Activated CD4-positive, alpha-beta memory T cell treated with anti-CD3 and anti-CD28 coated beads for 36 hours (primary cell): ENCODE data around the gene DHRS7B. TPM values are rescaled to one million over a fixed set of nuclear protein-coding genes. Genes with fewer than 3 reads are reported as not detected.
"Not testable (repeated sequence)": the region's sequence is repeated elsewhere in the genome, so short reads cannot be mapped to it uniquely, and the experiment has no call there.

Source experiments
- CTCF ChIA-PET: fragments of 350-600 bp; sonication (Branson Sonifier 250); formaldehyde crosslinking; loops from one replicate; lab custom pipeline; 2021; ENCODE audit warnings: antibody characterized with exemption, inconsistent platforms; lab: Charles Lee
- POLR2A ChIA-PET: fragments of 350-600 bp; sonication (Branson Sonifier 250); formaldehyde crosslinking; loops from one replicate; lab custom pipeline; 2021; ENCODE audit warnings: antibody characterized with exemption; lab: Charles Lee
- DNase-seq: peaks from one replicate; pipeline ENCODE4 v3.0.0-alpha.2; 2020
- H3K27ac Mint-ChIP-seq: one replicate; pipeline ENCODE4 v1.8.0; 2021; ENCODE audit warnings: mixed read lengths
- H3K27me3 Mint-ChIP-seq: one replicate; pipeline ENCODE4 v1.8.0; 2021; ENCODE audit warnings: mixed read lengths
- H3K36me3 Mint-ChIP-seq: one replicate; pipeline ENCODE4 v1.8.0; 2021; ENCODE audit warnings: mixed read lengths
- H3K4me1 Mint-ChIP-seq: one replicate; pipeline ENCODE4 v1.8.0; 2021; ENCODE audit warnings: low read depth, mixed read lengths
- H3K4me3 Mint-ChIP-seq: one replicate; pipeline ENCODE4 v1.8.0; 2021; ENCODE audit warnings: mild to moderate bottlenecking, mixed read lengths
- H3K9me3 Mint-ChIP-seq: one replicate; pipeline ENCODE4 v1.8.0; 2021; ENCODE audit warnings: mixed read lengths
- intact Hi-C: fragments of 100-400 bp; cut with micrococcal nuclease; formaldehyde crosslinking; loops from one replicate; pipeline ENCODE4 v1.15.1; 2023
- total RNA-seq, 2 experiments: library from RNA; stranded (reverse); gene quantifications; one replicate each; pipeline ENCODE4 v1.2.3, GENCODE V29; 2021

Gene DHRS7B
- total RNA-seq, 2 experiments from 2014 or later, result 13.5 to 15.9 TPM

- POLR2A ChIA-PET, result interaction anchor here (1.2 kb wide), 1 partner anchor 52 kb away, joined by 3 read pairs; no protein-coding TSS in a partner anchor
- Mint-ChIP-seq H3K9me3 (no peaks in the 10 kb centered on the region), H3K4me1 (peaks cover 4% of the 10 kb centered on the region), H3K27me3 (no peaks in the 10 kb centered on the region), H3K36me3 (no peaks in the 10 kb centered on the region), H3K27ac (no peak overlapping the region), H3K4me3 (no peak overlapping the region)
- CTCF ChIA-PET, result interaction anchor here (1.5 to 2.6 kb wide), 2 partner anchors 52 to 418 kb away, joined by 3 to 9 read pairs; partner anchors contain the start of gene USP22
- intact Hi-C loops, result no loop called here
- no peak for DNase-seq
Measured at GRCh38 chr17:21095735-21096134, 31.0 kb upstream of the DHRS7B start.

DNA sequence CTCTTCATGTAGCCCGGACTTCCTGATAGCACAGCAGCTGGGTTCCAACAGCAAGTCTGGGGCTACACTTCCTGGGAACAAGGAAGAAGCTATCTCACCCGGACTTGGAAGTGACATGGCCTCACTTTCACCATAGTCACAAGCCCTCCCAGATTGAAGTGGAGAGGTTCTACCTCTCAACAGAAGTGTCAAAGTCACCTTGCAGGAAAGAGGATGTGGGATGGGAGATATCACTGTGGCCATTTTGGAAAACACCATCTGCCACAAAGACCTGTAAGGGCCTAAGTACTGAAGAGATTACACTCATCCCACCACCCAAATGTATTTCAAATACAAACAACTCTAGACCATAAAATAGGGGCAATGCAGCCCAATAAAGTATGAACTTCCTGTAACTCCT, 29.9 kb upstream of the DHRS7B start:
- no peak for DNase-seq
- no peak overlapping the region for H3K27ac Mint-ChIP-seq
- ChIA-PET CTCF (interaction anchor here (2.6 kb wide), 1 partner anchor 53 kb away, joined by 9 read pairs; the partner anchor contains the start of gene USP22), POLR2A (no interaction called here)
- intact Hi-C loops, result no loop called here
- H3K27me3 Mint-ChIP-seq, result no peaks in the 10 kb centered on the region
- no peak overlapping the region for H3K4me3 Mint-ChIP-seq
- H3K9me3 Mint-ChIP-seq, result no peaks in the 10 kb centered on the region
- H3K36me3 Mint-ChIP-seq, result no peaks in the 10 kb centered on the region
- H3K4me1 Mint-ChIP-seq, result peaks cover 4% of the 10 kb centered on the region

- ChIA-PET POLR2A (interaction anchor here (1.4 to 2.1 kb wide), 3 partner anchors 56 to 188 kb away, joined by 7 to 26 read pairs (median 7); partner anchors contain the start of gene USP22), CTCF (interaction anchor here (0.8 to 2.4 kb wide), 17 partner anchors 9 to 413 kb away, joined by 3 to 40 read pairs (median 4); partner anchors contain the start of gene USP22)
- no peaks in the 10 kb centered on the region for H3K9me3 Mint-ChIP-seq
- H3K36me3 Mint-ChIP-seq, result no peaks in the 10 kb centered on the region
- peak; percentile 87 for DNase-seq
- H3K27ac Mint-ChIP-seq, result peak overlapping the region; percentile 88
- intact Hi-C loops, result loop anchor here (1.0 kb wide), 4 partner anchors 27 to 186 kb away; partner anchors contain the start of genes DHRS7B, TMEM11 and USP22
- H3K27me3 Mint-ChIP-seq, result no peaks in the 10 kb centered on the region
- H3K4me3 Mint-ChIP-seq, result peak overlapping the region; percentile 97
- H3K4me1 Mint-ChIP-seq, result peaks cover 4% of the 10 kb centered on the region
Measured at GRCh38 chr17:21098934-21099689, 27.7 kb upstream of the DHRS7B start.

GRCh38 chr17:21100636-21101035, 26.1 kb upstream of the DHRS7B start:
- no peak for DNase-seq
- peaks cover 4% of the 10 kb centered on the region for H3K4me1 Mint-ChIP-seq
- ChIA-PET CTCF (interaction anchor here (0.7 to 2.4 kb wide), 2 partner anchors 57 to 61 kb away, joined by 3 to 40 read pairs; partner anchors contain the start of gene USP22), POLR2A (interaction anchor here (1.6 to 2.1 kb wide), 2 partner anchors 58 to 66 kb away, joined by 7 to 26 read pairs; partner anchors contain the start of gene USP22)
- no peaks in the 10 kb centered on the region for H3K9me3 Mint-ChIP-seq
- no peak overlapping the region for H3K27ac Mint-ChIP-seq
- H3K4me3 Mint-ChIP-seq, result no peak overlapping the region
- no peaks in the 10 kb centered on the region for H3K27me3 Mint-ChIP-seq
- intact Hi-C loops, result no loop called here
- H3K36me3 Mint-ChIP-seq, result no peaks in the 10 kb centered on the region

GRCh38 chr17:21104608-21105007, 22.2 kb upstream of the DHRS7B start:
- POLR2A ChIA-PET, result no interaction called here
- CTCF ChIA-PET, result interaction anchor here (2.8 kb wide), 1 partner anchor 14 kb away, joined by 8 read pairs; no protein-coding TSS in a partner anchor
- intact Hi-C loops, result no loop called here
- no peaks in the 10 kb centered on the region for H3K27me3 Mint-ChIP-seq
- H3K4me1 Mint-ChIP-seq, result no peaks in the 10 kb centered on the region
- DNase-seq, result no peak
- H3K27ac Mint-ChIP-seq, result no peak overlapping the region
- H3K9me3 Mint-ChIP-seq, result no peaks in the 10 kb centered on the region
- H3K36me3 Mint-ChIP-seq, result no peaks in the 10 kb centered on the region
- H3K4me3 Mint-ChIP-seq, result no peak overlapping the region

GRCh38 chr17:21105064-21105894, 21.5 kb upstream of the DHRS7B start:
- POLR2A ChIA-PET, result no interaction called here
- CTCF ChIA-PET, result interaction anchor here (2.8 kb wide), 1 partner anchor 14 kb away, joined by 8 read pairs; no protein-coding TSS in a partner anchor
- Mint-ChIP-seq H3K27ac (no peak overlapping the region), H3K4me1 (no peaks in the 10 kb centered on the region), H3K27me3 (no peaks in the 10 kb centered on the region), H3K4me3 (no peak overlapping the region), H3K36me3 (no peaks in the 10 kb centered on the region), H3K9me3 (no peaks in the 10 kb centered on the region)
- intact Hi-C loops, result no loop called here
- no peak for DNase-seq

GRCh38 chr17:21106316-21106715, 20.4 kb upstream of the DHRS7B start:
- DNase-seq, result no peak
- Mint-ChIP-seq H3K4me1 (no peaks in the 10 kb centered on the region), H3K36me3 (no peaks in the 10 kb centered on the region), H3K9me3 (no peaks in the 10 kb centered on the region), H3K4me3 (no peak overlapping the region), H3K27ac (no peak overlapping the region), H3K27me3 (no peaks in the 10 kb centered on the region)
- intact Hi-C loops, result no loop called here
- POLR2A ChIA-PET, result no interaction called here
- CTCF ChIA-PET, result no interaction called here

DNA sequence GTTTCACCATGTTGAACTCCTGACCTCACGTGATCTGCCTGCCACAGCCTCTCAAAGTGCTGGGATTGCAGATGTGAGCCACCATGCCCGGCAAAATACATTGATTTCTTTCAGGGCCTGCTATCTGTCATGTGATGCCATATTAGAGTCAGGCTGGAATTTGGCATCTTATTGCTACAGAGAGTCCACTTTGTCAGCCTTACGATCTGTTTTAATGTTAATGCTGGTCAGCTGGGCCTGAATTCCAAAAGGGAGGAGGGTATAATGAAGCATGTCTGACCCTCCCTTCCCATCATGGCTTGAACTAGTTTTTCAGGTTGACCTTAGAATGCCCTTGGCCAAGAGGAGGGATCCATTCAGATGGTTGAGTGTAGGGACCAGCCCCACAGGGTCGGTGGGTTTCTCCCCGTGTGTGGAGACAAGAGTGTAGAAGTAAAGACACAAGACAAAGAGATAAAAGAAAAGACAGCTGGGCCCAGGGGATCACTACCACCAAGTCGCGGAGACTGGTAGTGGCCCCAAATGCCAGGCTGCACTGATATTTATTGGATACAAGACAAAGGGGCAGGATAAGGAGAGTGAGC, 19.6 kb upstream of the DHRS7B start:
- POLR2A ChIA-PET, DNase-seq, H3K27ac Mint-ChIP-seq, H3K4me3 Mint-ChIP-seq, H3K9me3 Mint-ChIP-seq, H3K4me1 Mint-ChIP-seq, H3K36me3 Mint-ChIP-seq, H3K27me3 Mint-ChIP-seq, CTCF ChIA-PET, intact Hi-C loops: not testable (repeated sequence)

- Mint-ChIP-seq H3K27me3 (no peaks in the 10 kb centered on the region), H3K27ac (no peak overlapping the region), H3K4me1 (no peaks in the 10 kb centered on the region), H3K4me3 (no peak overlapping the region), H3K36me3 (no peaks in the 10 kb centered on the region), H3K9me3 (no peaks in the 10 kb centered on the region)
- ChIA-PET CTCF (interaction anchor here (1.1 to 2.3 kb wide), 4 partner anchors 10 to 19 kb away, joined by 3 to 16 read pairs (median 4); no protein-coding TSS in a partner anchor), POLR2A (interaction anchor here (1.4 kb wide), 1 partner anchor 11 kb away, joined by 3 read pairs; no protein-coding TSS in a partner anchor)
- intact Hi-C loops, result no loop called here
- DNase-seq, result no peak
Measured at GRCh38 chr17:21108651-21109050, 18.1 kb upstream of the DHRS7B start.

- CTCF ChIA-PET, result no interaction called here
Measured at GRCh38 chr17:21113049-21113690, 13.6 kb upstream of the DHRS7B start.

DNA sequence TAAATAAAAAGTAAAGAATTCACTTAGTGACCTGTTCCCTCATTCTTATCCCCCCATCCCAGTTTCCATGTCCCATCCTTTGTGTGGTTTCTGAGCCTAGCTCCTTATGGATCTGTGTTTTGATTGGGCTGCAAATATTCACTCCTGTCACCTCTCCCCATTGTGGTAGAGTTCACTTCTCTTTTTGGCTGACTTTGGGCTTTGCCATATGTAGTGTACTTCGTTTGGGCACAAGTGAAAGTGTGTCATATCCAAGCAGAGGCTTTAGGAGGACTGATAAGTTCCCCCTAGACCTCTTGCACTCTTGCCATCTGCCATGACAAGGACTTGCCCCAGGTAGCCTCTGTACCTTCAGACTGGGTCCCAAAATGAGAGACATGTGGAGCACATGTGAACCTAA, 13.0 kb upstream of the DHRS7B start:
- H3K36me3 Mint-ChIP-seq, result no peaks in the 10 kb centered on the region
- no peaks in the 10 kb centered on the region for H3K27me3 Mint-ChIP-seq
- no peak overlapping the region for H3K4me3 Mint-ChIP-seq
- no peaks in the 10 kb centered on the region for H3K4me1 Mint-ChIP-seq
- intact Hi-C loops, result no loop called here
- POLR2A ChIA-PET, result no interaction called here
- CTCF ChIA-PET, result no interaction called here
- H3K9me3 Mint-ChIP-seq, result no peaks in the 10 kb centered on the region
- DNase-seq, result no peak
- H3K27ac Mint-ChIP-seq, result no peak overlapping the region

More at GRCh38 chr17:21113049-21113690, 13.6 kb upstream of the DHRS7B start:
- POLR2A ChIA-PET, result no interaction called here
- Mint-ChIP-seq H3K4me3 (no peak overlapping the region), H3K36me3 (no peaks in the 10 kb centered on the region), H3K27me3 (no peaks in the 10 kb centered on the region), H3K9me3 (no peaks in the 10 kb centered on the region), H3K27ac (no peak overlapping the region), H3K4me1 (no peaks in the 10 kb centered on the region)
- intact Hi-C loops, result no loop called here
- DNase-seq, result no peak
